Fibroblast of skin of right quadriceps (primary cell): ENCODE results near the gene DDX49.
"Not testable (repeated sequence)": the region's sequence is repeated elsewhere in the genome, so short reads cannot be mapped to it uniquely, and the experiment has no call there.

ENCODE experiments used
- DNase-seq: peaks from one replicate; pipeline ENCODE4 v3.0.0-alpha.2; 2013

Gene DDX49

GRCh38 chr19:18895824-18896341, 23.6 kb upstream of the DDX49 start, which contains the start of gene CERS1:
Gene CERS1, minus strand, starts transcription at chr19:18896158. Its CDS starts 86 bp downstream, at chr19:18896072.
- no peak for DNase-seq

- DNase-seq, result no peak
Observed at GRCh38 chr19:18896421-18896841, 23.1 kb upstream of the DDX49 start.

- DNase-seq, result no peak
Observed at GRCh38 chr19:18897094-18898029, 22.2 kb upstream of the DDX49 start.

GRCh38 chr19:18898081-18898606, 21.4 kb upstream of the DDX49 start:
- no peak for DNase-seq

- DNase-seq, result no peak
Observed at GRCh38 chr19:18898607-18899408, 20.7 kb upstream of the DDX49 start.

- no peak for DNase-seq
Observed at GRCh38 chr19:18899624-18900560, 19.6 kb upstream of the DDX49 start.

GRCh38 chr19:18900700-18901481, 18.6 kb upstream of the DDX49 start:
- no peak for DNase-seq

- DNase-seq, result no peak
Observed at GRCh38 chr19:18901491-18901890, 18.0 kb upstream of the DDX49 start.

GRCh38 chr19:18902519-18902918, 17.0 kb upstream of the DDX49 start:
- DNase-seq, result not testable (repeated sequence)

- no peak for DNase-seq
Observed at GRCh38 chr19:18903156-18904037, 16.1 kb upstream of the DDX49 start.

- DNase-seq, result no peak
Observed at GRCh38 chr19:18904334-18905057, 15.0 kb upstream of the DDX49 start.

GRCh38 chr19:18905058-18905456, 14.5 kb upstream of the DDX49 start:
- no peak for DNase-seq

GRCh38 chr19:18905513-18906236, 13.8 kb upstream of the DDX49 start:
- DNase-seq, result no peak

- no peak for DNase-seq
Observed at GRCh38 chr19:18906605-18907519, 12.7 kb upstream of the DDX49 start.

GRCh38 chr19:18908917-18909619, 10.4 kb upstream of the DDX49 start:
- no peak for DNase-seq

- DNase-seq, result no peak
Observed at GRCh38 chr19:18910010-18910409, 9.5 kb upstream of the DDX49 start.
